GM12878 (cell line): ENCODE data around the gene ADAMTS1. TPM values are rescaled to one million over a fixed set of nuclear protein-coding genes. Genes with fewer than 3 reads are reported as not detected.
A peak's percentile ranks its signal among the peaks of the same experiment; 100 is the strongest.

ENCODE experiments used
- ATAC-seq: fragments of 200-7000 bp; cut with Tn5 transposase; 3 replicates; pipeline ENCODE4 v1.9.1; 2020; ENCODE audit warnings: mild to moderate bottlenecking, moderate library complexity
- BruUV-seq: library from RNA; stranded (reverse); fragments of 400-500 nt; replicated peaks from 2 replicates; lab custom pipeline; 2021; lab: Mats Ljungman, UMichigan
- CTCF ChIA-PET: fragments of 300-600 bp; sonication (Branson Sonifier 250); formaldehyde crosslinking; extraction: SDS; loops from one replicate; lab custom pipeline; 2021; ENCODE audit warnings: inconsistent platforms; lab: Yijun Ruan, JAX
- POLR2A ChIA-PET: fragments of 350-600 bp; formaldehyde crosslinking; extraction: SDS; loops from one replicate; lab custom pipeline; 2021; ENCODE audit warnings: inconsistent platforms; lab: Charles Lee
- RAD21 ChIA-PET: fragments of 300-600 bp; sonication (Branson Sonifier 250); formaldehyde crosslinking; loops from one replicate; lab custom pipeline; 2023; ENCODE audit warnings: antibody characterized with exemption; ENCODE audit not compliant: unreplicated experiment; lab: Charles Lee
- SMC1A ChIA-PET: fragments of 300-600 bp; sonication (Branson Sonifier 250); formaldehyde crosslinking; loops from one replicate; lab custom pipeline; 2023; ENCODE audit not compliant: unreplicated experiment, uncharacterized antibody; lab: Charles Lee
- DNase-seq: peaks from one replicate; pipeline ENCODE4 v3.0.0-alpha.2; 2011; ENCODE audit warnings: low read depth, low spot score
- FAIRE-seq: peaks from 3 replicates; lab custom pipeline; 2011; peaks lifted over from hg19 to GRCh38; lab: Jason Lieb, UNC
- H2AFZ ChIP-seq: 2 replicates; pipeline ENCODE4 v1.6.0; 2011; ENCODE audit warnings: low read depth, low read length, control low read depth; ENCODE audit not compliant: control insufficient read depth
- H3K27ac ChIP-seq: 2 replicates; pipeline ENCODE4 v1.5.1; 2011; ENCODE audit warnings: control low read depth; ENCODE audit not compliant: control insufficient read depth, insufficient read depth
- H3K27me3 ChIP-seq, 2 experiments: replicated peaks in 1 of 2; 2 replicates each; pipeline versions ENCODE4 v1.6.0 to v1.6.1; 2011; ENCODE audit warnings: low read length in 1 of 2; ENCODE audit not compliant: control insufficient read depth in 2 of 2, insufficient read depth in 2 of 2
- H3K36me3 ChIP-seq, 2 experiments: 2 replicates each; pipeline ENCODE4 v1.5.1; 2011; ENCODE audit warnings: low read length in 1 of 2; ENCODE audit not compliant: control insufficient read depth in 2 of 2, insufficient read depth in 2 of 2
- H3K4me1 ChIP-seq: 2 replicates; pipeline ENCODE4 v1.6.1; 2011; ENCODE audit warnings: mild to moderate bottlenecking, low read length, moderate library complexity, mixed read lengths; ENCODE audit not compliant: control insufficient read depth, insufficient read depth
- H3K4me2 ChIP-seq: 2 replicates; pipeline ENCODE4 v1.6.0; 2011; ENCODE audit warnings: control low read depth; ENCODE audit not compliant: control insufficient read depth, insufficient read depth
- H3K4me3 ChIP-seq: fragments of 200-600 bp; sonication (generic); 2 replicates; pipeline ENCODE4 v1.5.1; 2016
- H3K79me2 ChIP-seq: 2 replicates; pipeline ENCODE4 v1.6.0; 2011; ENCODE audit warnings: low read length; ENCODE audit not compliant: control insufficient read depth, insufficient read depth
- H3K9ac ChIP-seq: 2 replicates; pipeline ENCODE4 v1.8.0; 2011; ENCODE audit warnings: low read length, control low read depth, mixed read lengths; ENCODE audit not compliant: control insufficient read depth, insufficient read depth
- H3K9me3 ChIP-seq: replicated peaks from 3 replicates; pipeline ENCODE4 v1.5.1; 2011; ENCODE audit warnings: mild to moderate bottlenecking, low read length; ENCODE audit not compliant: control insufficient read depth, insufficient read depth
- H4K20me1 ChIP-seq: 2 replicates; pipeline ENCODE4 v1.6.0; 2011; ENCODE audit not compliant: control insufficient read depth, insufficient read depth
- NFIC ChIP-seq: IDR thresholded peaks from 2 replicates; pipeline ENCODE4 v1.6.1; 2012; ENCODE audit warnings: low read depth, mild to moderate bottlenecking, inconsistent platforms, low read length, moderate library complexity
- NR2C2 ChIP-seq: IDR thresholded peaks from 2 replicates; pipeline ENCODE4 v1.6.1; 2011; ENCODE audit warnings: borderline replicate concordance, low read depth; ENCODE audit not compliant: control insufficient read depth, insufficient read length
- SPI1 ChIP-seq: IDR thresholded peaks from 2 replicates; pipeline ENCODE4 v1.6.1; 2011; ENCODE audit warnings: low read depth, mild to moderate bottlenecking, low read length, moderate library complexity, borderline replicate concordance; ENCODE audit not compliant: insufficient read depth
- WGBS: methylation state at CpG from one replicate; pipeline ENCODE4 v1.1.6; 2016; ENCODE audit warnings: low lambda C conversion rate; ENCODE audit not compliant: insufficient replicate concordance, insufficient coverage; ENCODE audit errors: missing lambda C conversion rate; 5-methylcytosine and 5-hydroxymethylcytosine counted together
- in situ Hi-C: fragments of 300-500 bp; cut with MboI; formaldehyde crosslinking; loops from 9 replicates; pipeline ENCODE4 v1.14.3; 2018; ENCODE audit warnings: mixed read lengths
- intact Hi-C: fragments of 100-400 bp; cut with micrococcal nuclease; formaldehyde crosslinking; loops from one replicate; pipeline ENCODE4 v1.14.2; 2022; ENCODE audit not compliant: unreplicated experiment
- polyA plus RNA-seq, 11 experiments: library from polyadenylated mRNA; depleted of rRNA in 4 of 11; unstranded in 6 of 11; stranded (reverse) in 5 of 11; fragments of >200 nt; fragmentation: Nextera tagmentation in 4 of 11; fragmentation: Illumina TruSeq in 1 of 11; extraction: Ambion mirVana in 4 of 11; extraction: Trizol in 1 of 11; gene quantifications; 1 replicate in 1 of 11; 2 replicates in 10 of 11; pipeline versions ENCODE4 v1.2.1 to v1.2.3, GENCODE V29; 2011 to 2016; ENCODE audit warnings: inconsistent platforms in 2 of 11, missing spikeins in 2 of 11, low read depth in 1 of 11
- total RNA-seq, 4 experiments: library from RNA; depleted of rRNA in 3 of 4; stranded (reverse); fragments of >200 nt in 3 of 4; fragmentation: Illumina TruSeq in 1 of 4; extraction: Trizol in 1 of 4; gene quantifications; 2 replicates each; pipeline versions ENCODE4 v1.2.1 to v1.2.3, GENCODE V29; 2013 to 2021
- TF ChIP-seq, protein P1 (sequence below): fragments of 450-650 bp; IDR thresholded peaks from 2 replicates; pipeline ENCODE4 v1.6.1; 2017; ENCODE audit warnings: mild to moderate bottlenecking

The ADAMTS1 gene
- total and polyA plus RNA-seq, 10 of the 15 experiments (the other 5 are each of a cell fraction or from before 2014, with no cell fraction given): 0.06 to 0.21 (median 0.08) TPM; not detected in 6

- Histone ChIP-seq H3K79me2 (no peaks in the 10 kb centered on the region), H3K4me3 (no peak overlapping the region), H4K20me1 (no peaks in the 10 kb centered on the region), H3K27me3 (no peaks in the 10 kb centered on the region), H3K36me3 (no peaks in the 10 kb centered on the region), H2AFZ (no peak overlapping the region), H3K4me2 (no peak overlapping the region), H3K9me3 (no peaks in the 10 kb centered on the region; the same call in 1 of the 3 replicates), H3K9ac (no peak overlapping the region), H3K4me1 (no peaks in the 10 kb centered on the region), H3K27ac (no peak overlapping the region)
- FAIRE-seq: no peak
- no peak for ATAC-seq
- BruUV-seq: no TSS peak
- TF ChIP-seq NFIC (no peak), SPI1 (0 out of 2 replicates have a peak, but pooled peaks have one; percentile 16), NR2C2 (no peak)
- in situ Hi-C loops (no loop called here), intact Hi-C loops (no loop called here)
- CTCF ChIA-PET: no interaction called here
- RAD21 ChIA-PET: no interaction called here
- SMC1A ChIA-PET: no interaction called here
- 2% methylated on average over 6 of the region's 6 CpGs for WGBS
- DNase-seq: no peak
- POLR2A ChIA-PET: no interaction called here
Measured at GRCh38 chr21:26877018-26877417, 31.8 kb upstream of the ADAMTS1 start.

DNA sequence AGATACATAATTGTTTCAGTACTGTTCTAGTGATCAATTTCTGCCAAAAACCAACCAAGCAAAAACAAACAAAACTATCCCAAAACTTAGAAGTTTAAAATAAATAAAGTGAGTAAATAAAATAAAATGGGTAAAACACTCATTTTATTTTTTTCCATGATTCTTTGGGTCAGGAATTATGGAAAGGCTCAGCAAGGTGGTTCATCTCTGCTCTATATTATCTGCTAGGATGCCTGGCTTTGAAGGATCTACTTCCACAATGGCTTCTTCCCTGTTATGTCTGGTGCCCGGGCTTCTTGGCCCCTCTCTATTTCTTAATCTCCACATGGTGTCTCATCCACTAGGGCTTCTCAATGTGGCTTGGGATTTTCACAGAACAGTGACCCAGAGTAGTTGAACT, 29.1 kb upstream of the ADAMTS1 start:
- Histone ChIP-seq H3K4me3 (no peak overlapping the region), H3K27me3 (no peaks in the 10 kb centered on the region), H3K9me3 (no peaks in the 10 kb centered on the region; the same call in 2 of the 3 replicates), H3K4me1 (no peaks in the 10 kb centered on the region), H3K27ac (no peak overlapping the region), H3K36me3 (no peaks in the 10 kb centered on the region), H2AFZ (no peak overlapping the region), H3K9ac (no peak overlapping the region), H4K20me1 (no peaks in the 10 kb centered on the region), H3K4me2 (no peak overlapping the region), H3K79me2 (no peaks in the 10 kb centered on the region)
- ChIA-PET RAD21 (no interaction called here), POLR2A (no interaction called here), SMC1A (no interaction called here), CTCF (no interaction called here)
- DNase-seq (no peak), ATAC-seq (no peak), FAIRE-seq (no peak)
- no TSS peak for BruUV-seq
- intact Hi-C loops (no loop called here), in situ Hi-C loops (no loop called here)
- 0% methylated on average over 1 of the region's 1 CpG for WGBS
- TF ChIP-seq, protein P1, sequence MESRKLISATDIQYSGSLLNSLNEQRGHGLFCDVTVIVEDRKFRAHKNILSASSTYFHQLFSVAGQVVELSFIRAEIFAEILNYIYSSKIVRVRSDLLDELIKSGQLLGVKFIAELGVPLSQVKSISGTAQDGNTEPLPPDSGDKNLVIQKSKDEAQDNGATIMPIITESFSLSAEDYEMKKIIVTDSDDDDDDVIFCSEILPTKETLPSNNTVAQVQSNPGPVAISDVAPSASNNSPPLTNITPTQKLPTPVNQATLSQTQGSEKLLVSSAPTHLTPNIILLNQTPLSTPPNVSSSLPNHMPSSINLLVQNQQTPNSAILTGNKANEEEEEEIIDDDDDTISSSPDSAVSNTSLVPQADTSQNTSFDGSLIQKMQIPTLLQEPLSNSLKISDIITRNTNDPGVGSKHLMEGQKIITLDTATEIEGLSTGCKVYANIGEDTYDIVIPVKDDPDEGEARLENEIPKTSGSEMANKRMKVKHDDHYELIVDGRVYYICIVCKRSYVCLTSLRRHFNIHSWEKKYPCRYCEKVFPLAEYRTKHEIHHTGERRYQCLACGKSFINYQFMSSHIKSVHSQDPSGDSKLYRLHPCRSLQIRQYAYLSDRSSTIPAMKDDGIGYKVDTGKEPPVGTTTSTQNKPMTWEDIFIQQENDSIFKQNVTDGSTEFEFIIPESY: no peak
